Middle frontal gyrus (tissue), 1 donor: ENCODE data around the gene FAU.
A peak's percentile ranks its signal among the peaks of the same experiment; 100 is the strongest.

Source experiments
- DNase-seq: peaks from one replicate; pipeline ENCODE4 v3.0.0-alpha.2; 2015; ENCODE audit warnings: low spot score; ENCODE audit errors: extremely low spot score

The FAU gene

DNA sequence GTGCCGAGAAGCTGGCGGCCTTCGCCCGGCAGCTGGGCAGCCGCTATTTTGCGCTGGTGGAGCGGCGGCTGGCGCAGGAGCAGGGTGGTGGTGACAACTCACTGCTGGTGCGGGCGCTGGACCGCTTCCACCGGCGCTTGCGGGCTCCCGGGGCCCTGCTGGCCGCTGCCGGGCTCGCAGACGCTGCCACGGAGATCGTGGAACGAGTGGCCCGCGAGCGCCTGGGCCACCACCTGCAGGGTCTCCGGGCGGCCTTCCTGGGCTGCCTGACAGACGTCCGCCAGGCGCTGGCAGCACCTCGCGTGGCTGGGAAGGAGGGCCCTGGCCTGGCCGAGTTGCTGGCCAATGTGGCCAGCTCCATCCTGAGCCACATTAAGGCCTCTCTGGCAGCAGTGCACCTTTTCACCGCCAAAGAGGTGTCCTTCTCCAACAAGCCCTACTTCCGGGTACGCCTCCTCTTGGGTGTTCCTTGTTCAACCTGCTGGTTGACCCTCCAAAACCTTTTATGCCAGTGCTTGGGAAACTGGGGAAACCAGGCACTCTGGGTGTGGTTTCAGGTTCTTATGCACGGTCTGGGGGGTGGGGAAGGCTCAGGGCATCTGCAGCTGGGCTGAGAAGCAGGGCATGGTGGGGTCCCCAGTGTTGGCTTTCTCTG is 13.3 kb downstream of the FAU start:
- DNase-seq, result no peak

DNA sequence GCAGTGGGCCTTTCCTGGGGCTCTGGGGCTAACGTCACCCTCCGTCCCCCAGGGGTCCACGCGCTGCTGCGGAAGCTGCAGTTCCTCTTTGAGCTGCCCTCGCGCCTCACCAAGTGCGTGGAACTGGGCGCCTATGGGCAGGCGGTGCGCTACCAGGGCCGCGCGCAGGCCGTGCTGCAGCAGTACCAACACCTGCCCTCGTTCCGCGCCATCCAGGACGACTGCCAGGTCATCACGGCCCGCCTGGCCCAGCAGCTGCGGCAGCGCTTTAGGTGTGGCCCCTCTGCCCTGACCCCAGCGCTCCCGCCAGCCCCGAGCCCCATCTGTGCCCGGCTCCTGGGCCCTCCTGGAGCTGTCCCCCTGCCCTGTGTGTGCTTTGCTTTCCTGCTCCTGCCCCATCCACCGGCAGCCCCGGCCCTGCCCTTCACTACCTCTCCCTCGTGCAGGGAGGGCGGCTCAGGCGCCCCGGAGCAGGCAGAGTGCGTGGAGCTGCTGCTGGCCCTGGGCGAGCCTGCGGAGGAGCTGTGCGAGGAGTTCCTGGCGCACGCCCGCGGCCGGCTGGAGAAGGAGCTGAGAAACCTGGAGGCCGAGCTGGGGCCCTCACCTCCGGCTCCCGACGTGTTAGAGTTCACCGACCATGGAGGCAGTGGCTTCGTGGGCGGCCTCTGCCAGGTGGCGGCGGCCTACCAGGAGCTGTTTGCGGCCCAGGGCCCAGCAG is 14.0 kb downstream of the FAU start:
- DNase-seq, result no peak

DNA sequence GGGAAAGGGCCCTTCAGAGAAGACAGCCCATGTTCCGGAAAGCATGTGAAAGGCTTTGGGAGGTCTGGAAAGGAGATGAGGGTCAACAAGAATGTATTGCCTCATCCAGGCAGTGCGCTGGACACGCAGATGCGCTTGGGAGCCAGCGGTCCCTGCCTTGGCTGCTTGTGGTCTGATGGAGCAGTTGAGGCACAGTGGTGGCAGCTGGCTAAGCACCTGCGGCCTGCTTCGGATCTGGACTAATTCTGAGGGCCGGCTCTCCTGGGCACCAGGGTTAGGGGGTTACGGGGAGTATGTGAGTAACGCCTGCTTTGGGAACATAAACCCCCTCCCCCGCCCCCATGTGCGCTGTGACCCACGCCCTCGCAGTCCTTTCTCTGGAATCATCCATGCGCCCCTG is 14.9 kb downstream of the FAU start:
- no peak for DNase-seq

DNA sequence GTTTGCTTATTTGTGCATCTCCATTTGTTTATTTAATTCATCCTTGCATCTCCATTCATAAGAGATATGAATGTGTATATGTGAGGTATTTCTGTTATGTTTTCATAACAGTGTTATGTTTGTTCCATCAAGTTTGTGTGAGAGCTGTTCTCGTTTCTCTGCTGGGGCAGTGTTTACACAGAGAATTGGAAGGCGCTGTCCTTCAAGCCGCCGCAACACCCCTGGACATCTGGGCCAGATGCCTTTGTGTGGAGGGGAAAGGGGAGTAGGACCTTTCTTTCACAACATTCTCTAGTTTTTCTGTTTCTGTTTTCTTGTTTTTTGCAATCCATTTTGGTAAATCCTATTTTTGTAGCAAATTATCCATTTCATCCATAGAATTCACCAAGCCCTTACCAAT is 17.3 kb downstream of the FAU start:
- no peak for DNase-seq

DNA sequence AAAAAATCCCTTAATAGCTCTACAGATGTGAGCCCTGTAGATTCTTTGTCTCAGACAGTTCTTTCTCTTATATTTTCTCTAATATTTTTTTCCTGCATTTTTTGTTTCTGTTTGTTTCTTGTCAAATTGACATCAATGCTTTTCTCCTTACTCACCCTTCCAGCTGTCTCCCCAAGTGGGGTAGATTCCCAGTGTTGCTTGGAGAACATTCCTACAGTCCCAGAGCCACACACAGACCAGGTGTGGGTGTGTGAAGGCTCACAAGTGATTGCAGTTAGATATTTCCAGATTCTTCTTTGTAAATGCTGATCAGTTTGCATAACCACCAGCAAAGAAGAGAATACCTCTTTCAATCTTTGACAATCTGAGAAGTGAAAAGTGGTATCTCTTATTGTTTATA is 18.5 kb downstream of the FAU start:
- no peak for DNase-seq

DNA sequence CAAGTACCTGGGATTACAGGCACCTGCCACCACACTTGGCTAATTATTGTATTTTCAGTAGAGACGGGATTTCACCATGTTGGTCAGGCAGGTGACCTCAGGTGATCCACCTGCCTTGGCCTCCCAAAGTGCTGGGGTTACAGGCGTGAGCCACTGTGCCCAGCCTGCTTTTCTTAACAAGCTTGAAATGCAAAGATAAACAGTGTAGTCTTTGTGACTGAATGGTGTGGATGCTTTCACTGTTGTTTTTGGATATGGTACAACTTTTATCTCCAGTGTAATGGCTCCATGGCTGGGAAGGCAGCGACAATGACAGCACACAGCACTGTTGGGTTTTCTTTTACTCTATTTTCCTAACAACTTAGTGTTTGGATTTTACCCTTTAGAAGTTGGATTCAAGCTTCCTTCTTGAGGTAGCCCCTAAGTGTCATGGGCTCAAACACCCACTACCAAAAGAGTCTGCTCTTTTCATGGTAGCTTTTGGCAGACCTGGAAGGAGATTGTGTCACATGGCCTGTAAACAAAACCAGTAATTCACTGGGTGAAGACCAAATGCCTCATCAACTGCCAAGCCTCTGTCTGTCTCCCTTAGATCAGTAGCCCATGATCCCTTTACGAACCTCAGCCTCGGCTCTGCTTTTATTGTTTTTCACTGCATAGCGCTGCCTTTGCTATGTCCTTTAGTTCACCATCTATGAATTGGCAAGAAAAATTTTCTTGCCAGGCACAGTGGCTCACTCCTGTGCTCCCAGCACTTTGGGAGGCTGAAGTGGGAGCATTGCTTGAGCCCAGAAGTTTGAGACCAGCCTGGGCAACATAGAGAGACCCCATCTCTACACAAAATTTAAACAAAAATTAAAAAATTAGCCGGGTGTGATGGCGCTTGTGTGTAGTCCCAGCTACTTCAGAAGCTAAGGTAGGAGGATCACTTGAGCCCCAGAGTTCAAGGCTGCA is 19.5 kb downstream of the FAU start:
- no peak for DNase-seq

DNA sequence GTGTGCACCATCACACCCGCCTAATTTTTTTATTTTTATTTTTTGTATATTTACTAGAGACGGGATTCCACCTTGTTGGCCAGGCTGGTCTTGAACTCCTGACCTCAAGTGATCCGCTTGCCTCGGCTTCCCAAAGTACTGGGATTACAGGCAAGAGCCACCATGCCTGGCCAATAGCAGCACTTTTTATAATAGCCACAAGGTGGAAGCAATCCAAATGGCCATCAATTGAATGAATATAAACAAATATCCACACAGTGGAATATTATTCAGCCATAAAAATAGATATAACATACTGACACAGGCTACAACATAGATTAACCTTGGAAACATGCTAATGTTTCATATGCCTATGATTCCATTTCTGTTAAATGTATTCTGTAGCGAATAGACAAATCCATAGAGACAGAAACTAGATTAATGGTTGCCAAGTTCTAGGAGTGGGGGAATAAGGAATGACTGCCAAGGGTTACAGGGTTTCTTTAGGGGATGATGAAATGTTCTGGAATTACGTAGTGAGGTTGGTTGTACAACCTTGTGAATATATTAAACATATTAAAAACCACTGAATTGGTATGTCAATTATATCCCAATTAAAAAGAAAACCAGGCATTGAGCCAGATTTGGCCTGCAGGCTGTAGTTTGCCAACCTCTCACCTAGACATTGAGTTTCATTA is 21.1 kb downstream of the FAU start:
- DNase-seq, result no peak

DNA sequence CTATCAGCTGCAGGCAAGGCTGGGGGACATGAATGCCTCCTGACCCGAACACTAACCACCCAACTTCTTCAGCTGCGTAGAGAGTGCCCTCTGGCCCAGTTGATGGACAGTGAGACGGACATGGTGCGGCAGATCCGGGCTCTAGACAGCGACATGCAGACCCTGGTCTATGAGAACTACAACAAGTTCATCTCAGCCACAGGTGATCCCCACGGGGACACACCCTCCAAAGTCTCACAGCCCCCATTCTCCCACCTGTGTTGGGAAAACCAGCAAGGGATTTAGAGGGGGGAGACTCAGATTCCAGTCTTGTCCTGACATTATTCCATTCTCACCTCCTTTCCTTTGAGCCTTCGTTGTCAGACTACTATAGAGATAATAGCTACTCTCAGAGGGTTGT is 25.0 kb downstream of the FAU start:
- DNase-seq, result no peak

DNA sequence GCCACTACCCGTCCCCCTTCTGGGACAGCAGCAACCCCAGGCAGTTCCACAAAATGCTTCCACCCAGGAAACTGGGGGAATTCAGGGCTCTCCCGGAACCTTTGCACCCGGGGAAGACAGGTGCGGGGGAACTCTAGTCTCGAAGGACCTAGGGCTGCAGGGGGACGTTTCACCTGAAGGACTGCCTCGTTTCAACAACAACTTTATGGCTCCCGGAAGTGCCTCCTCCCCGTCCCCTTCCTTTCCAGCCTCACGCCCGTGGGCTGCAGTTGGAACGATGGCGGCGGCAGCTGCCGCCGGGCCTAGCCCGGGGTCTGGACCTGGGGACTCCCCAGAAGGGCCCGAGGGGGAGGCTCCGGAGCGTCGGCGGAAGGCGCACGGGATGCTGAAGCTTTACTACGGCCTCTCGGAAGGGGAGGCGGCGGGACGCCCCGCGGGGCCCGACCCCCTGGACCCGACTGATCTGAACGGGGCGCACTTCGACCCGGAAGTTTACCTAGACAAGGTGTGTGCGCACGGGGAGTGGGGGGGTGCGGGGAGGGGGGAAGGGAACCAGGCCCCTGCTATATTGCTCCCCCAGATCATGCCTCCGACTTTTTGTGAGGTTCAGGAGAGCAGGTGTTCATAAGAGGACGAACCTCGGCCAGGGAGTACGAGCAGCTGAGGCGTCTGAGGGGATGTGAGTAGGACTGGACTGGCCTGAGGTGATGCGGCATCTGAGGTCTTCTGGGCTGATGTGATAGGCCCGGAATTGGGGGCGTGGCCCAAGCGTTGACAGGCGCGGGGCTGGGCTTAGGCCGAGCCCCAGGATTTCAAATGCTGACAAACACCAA is 25.7 kb downstream of the FAU start, which contains the start of gene VPS51:
Gene VPS51, plus strand, starts transcription at position 241 of the 833 bp plus-strand sequence. Its CDS starts 37 bp downstream, at position 278.
- DNase-seq, result peak; percentile 78

DNA sequence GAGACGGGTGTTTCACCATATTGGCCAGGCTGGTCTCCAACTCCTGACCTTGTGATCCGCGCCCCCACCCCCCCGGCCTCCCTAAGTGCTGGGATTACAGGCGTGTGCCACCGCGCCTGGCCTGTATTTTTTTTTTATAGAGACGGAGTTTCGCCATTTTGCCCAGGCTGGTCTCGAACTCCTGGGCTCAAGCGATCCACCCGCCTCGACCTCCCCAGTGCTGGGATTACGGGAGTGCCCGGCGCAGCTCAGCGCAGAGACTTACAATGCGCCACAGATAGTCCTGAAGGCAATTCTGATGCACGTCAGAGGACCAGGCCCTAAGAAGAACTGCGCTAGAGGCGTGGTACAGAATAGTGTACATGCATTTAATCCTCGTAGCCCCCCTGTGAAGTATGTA is 26.5 kb downstream of the FAU start:
- DNase-seq, result no peak

DNA sequence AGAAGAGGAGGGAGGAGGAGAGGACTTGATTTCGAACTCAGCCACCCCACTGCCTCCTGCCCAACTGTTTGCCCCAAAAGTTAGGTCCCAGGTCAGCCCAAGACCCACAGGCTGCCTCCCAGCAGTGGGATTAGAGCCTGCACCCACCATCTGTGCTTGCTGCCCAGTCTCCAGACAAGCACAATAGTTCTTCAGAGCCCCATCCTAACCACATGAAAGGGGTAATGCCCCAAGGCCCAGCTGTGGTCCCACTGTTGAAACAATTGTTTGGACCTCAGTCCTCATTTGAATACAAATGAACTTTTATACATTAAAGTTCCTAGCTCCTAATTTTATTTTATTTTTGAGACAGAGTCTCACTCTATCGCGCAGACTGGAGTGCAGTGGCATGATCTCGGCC is 31.3 kb downstream of the FAU start:
- peak; percentile 31 for DNase-seq

DNA sequence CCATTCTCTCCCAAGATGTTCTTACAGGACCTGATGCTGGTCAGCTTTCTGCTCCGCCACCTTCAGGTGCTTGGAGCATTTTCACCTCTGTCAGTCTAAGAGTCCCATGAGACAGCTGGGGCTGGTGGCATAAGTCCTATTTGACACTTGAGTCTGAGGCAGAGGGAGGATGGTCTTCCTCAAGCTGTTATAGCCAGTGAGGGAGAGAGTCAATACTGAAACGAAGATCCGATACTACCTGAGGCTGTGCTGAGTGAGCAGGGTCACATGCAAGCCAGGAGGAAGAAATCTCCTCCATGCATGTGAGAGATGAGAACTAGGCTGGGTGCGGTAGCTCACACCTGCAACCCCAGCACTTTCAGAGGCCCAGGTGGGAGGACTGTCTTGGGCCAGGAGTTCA is 32.3 kb downstream of the FAU start:
- no peak for DNase-seq

DNA sequence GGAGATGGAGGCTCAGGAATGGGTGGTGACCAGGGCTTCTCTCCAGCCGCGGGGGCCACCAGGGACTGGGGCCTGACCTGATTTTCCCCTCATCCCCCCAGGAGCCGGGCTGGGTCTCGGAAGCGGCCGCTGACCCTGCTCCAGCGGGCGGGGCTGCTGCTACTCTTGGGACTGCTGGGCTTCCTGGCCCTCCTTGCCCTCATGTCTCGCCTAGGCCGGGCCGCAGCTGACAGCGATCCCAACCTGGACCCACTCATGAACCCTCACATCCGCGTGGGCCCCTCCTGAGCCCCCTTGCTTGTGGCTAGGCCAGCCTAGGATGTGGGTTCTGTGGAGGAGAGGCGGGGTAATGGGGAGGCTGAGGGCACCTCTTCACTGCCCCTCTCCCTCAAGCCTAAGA is 34.1 kb downstream of the FAU start:
- no peak for DNase-seq

DNA sequence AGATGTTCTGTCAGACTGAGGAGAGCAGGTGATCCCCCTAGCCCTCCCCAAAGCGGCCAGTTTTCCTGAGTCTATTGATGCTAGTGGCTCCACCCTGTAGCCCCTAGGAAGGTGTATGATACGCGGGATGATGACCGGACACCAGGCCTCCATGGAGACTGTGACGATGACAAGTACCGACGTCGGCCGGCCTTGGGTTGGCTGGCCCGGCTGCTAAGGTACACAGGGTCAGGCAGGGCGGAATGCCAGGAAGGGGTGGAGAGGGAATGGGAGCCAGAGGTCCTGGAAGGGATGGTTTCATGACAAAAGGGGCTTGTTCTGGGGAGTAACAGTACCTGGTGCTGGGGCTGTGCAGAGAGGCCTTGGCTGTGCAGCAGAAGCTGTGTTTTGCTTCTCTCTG is 34.7 kb downstream of the FAU start:
- no peak for DNase-seq

DNA sequence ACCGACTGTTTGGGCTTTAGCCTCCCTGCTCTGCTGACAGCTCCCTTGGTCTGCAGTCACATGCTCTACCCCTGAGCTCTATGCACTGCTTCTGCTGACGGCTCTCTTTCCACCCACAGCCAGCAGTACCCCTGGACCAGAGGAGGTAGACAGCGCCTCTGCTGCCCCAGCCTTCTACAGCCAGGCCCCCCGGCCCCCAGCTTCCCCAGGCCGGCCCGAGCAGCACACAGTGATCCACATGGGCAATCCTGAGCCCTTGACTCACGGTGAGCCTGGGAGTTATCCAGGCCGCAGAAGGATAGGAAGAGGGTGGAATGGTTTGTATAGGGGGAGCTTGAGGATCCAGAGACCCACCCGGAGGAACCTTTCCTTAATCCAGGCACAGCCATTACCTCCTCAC is 35.1 kb downstream of the FAU start:
- DNase-seq, result no peak

DNA sequence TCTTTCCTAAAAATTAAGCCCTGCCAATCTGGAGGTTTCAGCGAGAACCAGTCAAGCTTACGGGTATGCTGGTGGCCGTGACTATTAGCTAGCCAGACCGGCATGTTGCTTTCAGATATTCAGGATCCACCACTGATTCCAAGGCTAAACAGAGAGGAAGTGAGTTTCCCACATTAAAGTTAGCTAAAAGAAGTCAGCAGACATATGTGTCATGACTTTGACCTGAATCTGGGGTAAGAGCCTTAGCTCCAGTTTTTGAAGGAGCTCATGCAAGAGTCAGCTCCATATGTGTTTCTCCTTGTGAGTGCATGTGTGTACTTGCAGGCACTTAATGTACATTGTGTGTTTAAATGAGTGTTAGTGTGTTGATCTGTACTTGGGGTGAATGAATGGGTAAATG is 36.5 kb downstream of the FAU start:
- no peak for DNase-seq

DNA sequence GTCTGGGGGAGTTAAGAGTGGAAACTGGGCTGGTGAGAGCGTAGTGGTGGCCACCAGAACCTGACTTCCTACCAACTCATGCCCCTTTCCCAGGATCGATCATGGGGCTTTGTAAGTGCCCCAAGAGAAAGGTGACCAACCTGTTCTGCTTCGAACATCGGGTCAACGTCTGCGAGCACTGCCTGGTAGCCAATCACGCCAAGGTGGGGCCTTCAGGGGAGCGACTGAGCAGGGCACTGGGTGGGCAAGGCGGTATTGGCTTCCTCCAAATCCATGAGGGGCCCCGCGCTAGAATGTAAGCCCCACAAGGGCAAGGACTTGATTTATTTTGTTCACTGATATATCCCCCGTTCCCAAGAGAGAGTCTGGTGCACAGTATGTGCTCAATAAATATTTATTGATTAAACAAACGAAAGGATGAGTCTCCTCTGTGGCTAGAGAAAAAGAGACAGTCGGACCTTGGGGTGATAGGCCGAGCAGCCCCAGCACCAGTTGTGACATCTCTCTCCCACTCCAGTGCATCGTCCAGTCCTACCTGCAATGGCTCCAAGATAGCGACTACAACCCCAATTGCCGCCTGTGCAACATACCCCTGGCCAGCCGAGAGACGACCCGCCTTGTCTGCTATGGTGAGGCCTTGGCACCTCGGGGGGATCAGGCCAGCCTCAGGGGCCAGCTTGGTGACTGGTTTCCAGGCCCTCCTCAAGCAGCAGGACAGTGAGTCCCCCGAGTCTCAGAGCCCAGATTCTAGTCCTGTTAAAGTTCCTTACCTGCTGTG is 37.1 kb downstream of the FAU start:
- no peak for DNase-seq

DNA sequence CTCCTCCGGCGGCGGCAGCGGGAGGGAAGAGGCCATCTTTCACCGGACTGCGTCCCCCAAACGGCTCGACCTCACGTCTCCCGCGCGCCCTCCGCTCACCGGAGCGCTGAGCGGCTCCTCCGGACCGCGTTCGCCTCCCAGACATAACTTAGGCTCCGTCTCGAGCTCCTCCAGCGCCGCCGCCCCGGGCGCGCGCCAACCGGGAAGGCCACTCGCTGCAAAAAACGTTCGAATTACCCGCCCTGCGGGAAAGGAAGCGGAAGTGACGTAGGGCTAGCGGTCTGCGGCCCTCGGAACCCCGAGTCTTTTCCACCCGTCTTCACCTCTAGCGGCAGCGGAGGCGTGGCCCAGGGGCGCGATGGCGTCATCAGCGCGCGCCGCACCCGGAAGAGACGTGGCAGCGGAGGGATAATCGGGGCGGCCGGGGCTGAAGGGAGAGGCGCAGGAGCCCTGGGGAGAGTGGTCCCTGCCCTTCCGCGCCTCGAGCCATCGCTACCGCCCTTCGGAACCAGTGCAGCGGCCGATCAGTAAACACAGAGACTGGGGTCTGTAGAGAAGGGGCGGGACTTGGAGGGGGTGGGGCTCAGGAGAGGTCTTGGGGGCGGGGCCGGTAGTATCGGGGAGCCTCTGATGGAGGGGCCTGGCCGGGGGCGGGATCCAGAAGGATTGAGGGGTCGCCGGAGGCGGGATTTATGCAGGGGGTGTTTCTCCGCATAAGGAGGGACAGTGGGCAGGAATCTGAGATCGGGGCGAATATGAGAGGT is 37.9 kb downstream of the FAU start, which contains the start of the genes CDCA5 and ZFPL1:
Gene CDCA5, minus strand, starts transcription at position 207 of the 764 bp plus-strand sequence. Its CDS starts 62 bp downstream, at position 145.
Gene ZFPL1, plus strand, starts transcription at position 389 of the 764 bp plus-strand sequence. CDS start 477 bp downstream, outside the sequence.
- peak; percentile 93 for DNase-seq
